OCI-LY3 (cell line): Measurements from ENCODE around the gene ARHGEF11.

Experiments
- H2AFZ ChIP-seq: fragments of 200-600, 300-600 bp; shearing (Covaris generic); 2 replicates; pipeline ENCODE4 v1.6.0; 2014; ENCODE audit warnings: antibody characterized with exemption, low read depth, low read length
- H3K27ac ChIP-seq: fragments of 200-600, 300-600 bp; sonication (generic); 2 replicates; pipeline ENCODE4 v1.5.1; 2014; ENCODE audit warnings: mild to moderate bottlenecking, low read length, moderate library complexity, mixed read lengths
- H3K27me3 ChIP-seq: fragments of 200-600, 300-600 bp; sonication (generic); 2 replicates; pipeline ENCODE4 v1.6.1; 2014; ENCODE audit warnings: low read depth, low read length, mixed read lengths
- H3K36me3 ChIP-seq: fragments of 200-600, 300-600 bp; sonication (generic); replicated peaks from 2 replicates; pipeline ENCODE3; 2014; ENCODE audit warnings: low read depth, low read length, mixed read lengths
- H3K4me1 ChIP-seq: fragments of 300-600, 200-600 bp; sonication (generic); 2 replicates; pipeline ENCODE4 v1.6.1; 2014; ENCODE audit warnings: low read length, mixed read lengths
- H3K4me2 ChIP-seq: fragments of 200-600, 300-600 bp; sonication (generic); 2 replicates; pipeline ENCODE4 v1.6.1; 2014; ENCODE audit warnings: low read length, mixed read lengths
- H3K4me3 ChIP-seq: fragments of 300-600, 200-600 bp; sonication (generic); 2 replicates; pipeline ENCODE4 v1.5.1; 2014; ENCODE audit warnings: antibody characterized with exemption, mild to moderate bottlenecking, low read length, moderate library complexity
- H3K79me2 ChIP-seq: fragments of 300-600, 200-600 bp; shearing (Covaris generic); 2 replicates; pipeline ENCODE4 v1.6.1; 2014; ENCODE audit warnings: mild to moderate bottlenecking, low read length, mixed read lengths
- H3K9ac ChIP-seq: fragments of 300-600, 200-600 bp; shearing (Covaris generic); 2 replicates; pipeline ENCODE4 v1.6.0; 2014; ENCODE audit warnings: mild to moderate bottlenecking, low read length, moderate library complexity
- H3K9me3 ChIP-seq: fragments of 200-600, 300-600 bp; shearing (Covaris generic); 2 replicates; pipeline ENCODE4 v1.6.1; 2014; ENCODE audit warnings: low read length, mixed read lengths; ENCODE audit not compliant: insufficient read depth
- H4K20me1 ChIP-seq: fragments of 200-600, 300-600 bp; sonication (generic); 2 replicates; pipeline ENCODE4 v1.6.1; 2016; ENCODE audit warnings: low read length, mixed read lengths; ENCODE audit not compliant: insufficient read depth
- CTCF ChIP-seq: fragments of 200-600, 300-600 bp; sonication (generic); IDR thresholded peaks from 2 replicates; pipeline ENCODE4 v1.5.1; 2014; ENCODE audit warnings: antibody characterized with exemption, low read length, low read depth
- EZH2phosphoT487 ChIP-seq: fragments of 200-600 bp; shearing (Covaris generic); IDR thresholded peaks from 2 replicates; pipeline ENCODE4 v1.6.1; 2018; ENCODE audit warnings: antibody characterized with exemption, mixed run types, low read depth

The ARHGEF11 gene

GRCh38 chr1:157091668-157092273 lies 46.2 kb upstream of the ARHGEF11 start:
- no peak for TF ChIP-seq CTCF
- TF ChIP-seq EZH2phosphoT487 = no peak
- H2AFZ ChIP-seq = no peak overlapping the region
- H3K4me3 ChIP-seq = no peak overlapping the region
- no peaks in the 10 kb centered on the region for H3K79me2 ChIP-seq
- H3K9me3 ChIP-seq = no peaks in the 10 kb centered on the region
- no peaks in the 10 kb centered on the region for H3K36me3 ChIP-seq
- H3K27me3 ChIP-seq = no peaks in the 10 kb centered on the region
- H3K9ac ChIP-seq = no peak overlapping the region
- no peaks in the 10 kb centered on the region for H4K20me1 ChIP-seq
- H3K4me1 ChIP-seq = peaks cover 24% of the 10 kb centered on the region
- no peak overlapping the region for H3K4me2 ChIP-seq
- no peak overlapping the region for H3K27ac ChIP-seq

GRCh38 chr1:157091186-157091585 lies 45.6 kb upstream of the ARHGEF11 start:
- Histone ChIP-seq H2AFZ (no peak overlapping the region), H3K9me3 (no peaks in the 10 kb centered on the region), H4K20me1 (no peaks in the 10 kb centered on the region), H3K4me1 (peaks cover 24% of the 10 kb centered on the region), H3K27ac (no peak overlapping the region), H3K79me2 (no peaks in the 10 kb centered on the region), H3K36me3 (no peaks in the 10 kb centered on the region), H3K4me2 (no peak overlapping the region), H3K4me3 (no peak overlapping the region), H3K27me3 (no peaks in the 10 kb centered on the region), H3K9ac (no peak overlapping the region)
- TF ChIP-seq CTCF (no peak), EZH2phosphoT487 (no peak)

- H3K27ac ChIP-seq = no peak overlapping the region
- H4K20me1 ChIP-seq = no peaks in the 10 kb centered on the region
- no peak overlapping the region for H3K4me3 ChIP-seq
- no peak overlapping the region for H3K9ac ChIP-seq
- H3K4me1 ChIP-seq = peaks cover 24% of the 10 kb centered on the region
- TF ChIP-seq CTCF = no peak
- no peak for TF ChIP-seq EZH2phosphoT487
- H2AFZ ChIP-seq = peak overlapping the region; percentile 22; the same call in 1 of the 2 replicates
- H3K79me2 ChIP-seq = no peaks in the 10 kb centered on the region
- no peaks in the 10 kb centered on the region for H3K9me3 ChIP-seq
- no peak overlapping the region for H3K4me2 ChIP-seq
- no peaks in the 10 kb centered on the region for H3K36me3 ChIP-seq
- no peaks in the 10 kb centered on the region for H3K27me3 ChIP-seq
Observed at GRCh38 chr1:157090771-157091170, 45.2 kb upstream of the ARHGEF11 start.

- Histone ChIP-seq H2AFZ (peak overlapping the region; percentile 22), H3K27me3 (no peaks in the 10 kb centered on the region), H3K9me3 (no peaks in the 10 kb centered on the region), H3K4me1 (peaks cover 24% of the 10 kb centered on the region), H3K27ac (no peak overlapping the region), H4K20me1 (no peaks in the 10 kb centered on the region), H3K4me2 (peak overlapping the region; percentile 39), H3K9ac (no peak overlapping the region), H3K79me2 (no peaks in the 10 kb centered on the region), H3K4me3 (no peak overlapping the region), H3K36me3 (no peaks in the 10 kb centered on the region)
- peak; percentile 99 for TF ChIP-seq CTCF
- no peak for TF ChIP-seq EZH2phosphoT487
Observed at GRCh38 chr1:157090196-157090647, 44.7 kb upstream of the ARHGEF11 start.
